Stomach (tissue), 4 donors: ENCODE data around the gene EFCAB11.

Experiments
- CTCF ChIP-seq, 7 experiments: fragments of 450-650 bp in 4 of 7; fragments of 200-600 bp in 3 of 7; sonication (generic) in 3 of 7; IDR thresholded peaks; one replicate each; pipeline ENCODE4 v1.5.1; 2016 to 2019; ENCODE audit warnings: antibody characterized with exemption in 7 of 7, control low read depth in 2 of 7, mild to moderate bottlenecking in 1 of 7
- EP300 ChIP-seq: sonication (generic); formaldehyde crosslinking; IDR thresholded peaks from one replicate; pipeline ENCODE4 v1.6.1; 2017; ENCODE audit warnings: antibody characterized with exemption
- POLR2A ChIP-seq, 4 donors: fragments of 450-650 bp; IDR thresholded peaks; one replicate each; pipeline ENCODE4 v1.6.1; 2016; ENCODE audit warnings: antibody characterized with exemption in 4 of 4, control low read depth in 2 of 4, mild to moderate bottlenecking in 1 of 4, moderate library complexity in 1 of 4
- POLR2AphosphoS5 ChIP-seq, 3 donors: sonication (generic); formaldehyde crosslinking; IDR thresholded peaks; one replicate each; pipeline ENCODE4 v1.6.1; 2016; ENCODE audit warnings: antibody characterized with exemption in 3 of 3

GRCh38 chr14:90000935-90001334 lies 46.4 kb upstream of the EFCAB11 start:
- TF ChIP-seq POLR2AphosphoS5 (IDR thresholded peaks at IDR 0.05) (no peak), CTCF (IDR thresholded peaks at IDR 0.05) (no peak), EP300 (no peak), POLR2A (IDR thresholded peaks at IDR 0.05) (no peak)
